A673 (cell line): ENCODE measurements around the gene RPS6KA5. TPM values are rescaled to one million over a fixed set of nuclear protein-coding genes. Genes with fewer than 3 reads are reported as not detected.

Experiments
- BruUV-seq: library from RNA; stranded (reverse); fragments of 400-500 nt; replicated peaks from 2 replicates; lab custom pipeline; 2021; lab: Mats Ljungman, UMichigan
- CTCF ChIA-PET: fragments of 300-600 bp; sonication (Branson Sonifier 250); formaldehyde crosslinking; loops from one replicate; lab custom pipeline; 2022; ENCODE audit warnings: antibody characterized with exemption; lab: Charles Lee
- POLR2A ChIA-PET: fragments of 300-600 bp; sonication (Branson Sonifier 250); formaldehyde crosslinking; loops from one replicate; lab custom pipeline; 2022; ENCODE audit warnings: antibody characterized with exemption; ENCODE audit not compliant: low non-redundant PET; lab: Charles Lee
- DNase-seq: peaks from one replicate; pipeline ENCODE4 v3.0.0-alpha.2; 2015; ENCODE audit warnings: low spot score
- H3K27ac ChIP-seq: fragments of 200-600 bp; sonication (generic); 2 replicates; pipeline ENCODE4 v1.5.1; 2016; ENCODE audit warnings: mixed run types, low read depth, mild to moderate bottlenecking, mixed read lengths, antibody characterized with exemption, low read length; ENCODE audit not compliant: poor library complexity, severe bottlenecking
- H3K27me3 ChIP-seq: fragments of 200-600 bp; sonication (generic); replicated peaks from 2 replicates; pipeline ENCODE4 v1.6.1; 2017; ENCODE audit warnings: mixed run types, low read depth, mild to moderate bottlenecking, mixed read lengths, antibody characterized with exemption, low read length; ENCODE audit not compliant: insufficient read depth, poor library complexity
- H3K36me3 ChIP-seq: fragments of 200-600 bp; sonication (generic); 2 replicates; pipeline ENCODE4 v1.6.1; 2016; ENCODE audit warnings: mixed run types, mild to moderate bottlenecking, mixed read lengths, antibody characterized with exemption, low read length; ENCODE audit not compliant: insufficient read depth, poor library complexity, severe bottlenecking
- H3K4me1 ChIP-seq: fragments of 200-600 bp; sonication (generic); 2 replicates; pipeline ENCODE4 v1.6.1; 2017; ENCODE audit warnings: mixed run types, mild to moderate bottlenecking, mixed read lengths, antibody characterized with exemption, low read length; ENCODE audit not compliant: insufficient read depth, poor library complexity, severe bottlenecking
- H3K4me3 ChIP-seq: fragments of 200-600 bp; sonication (generic); 2 replicates; pipeline ENCODE4 v1.5.1; 2016; ENCODE audit warnings: low read depth, mixed run types, mild to moderate bottlenecking, mixed read lengths, low read length; ENCODE audit not compliant: poor library complexity, severe bottlenecking
- H3K9me3 ChIP-seq: fragments of 200-600 bp; sonication (generic); 2 replicates; pipeline ENCODE4 v1.6.1; 2016; ENCODE audit warnings: mixed run types, low read depth, mild to moderate bottlenecking, mixed read lengths, antibody characterized with exemption, low read length; ENCODE audit not compliant: poor library complexity, severe bottlenecking
- CTCF ChIP-seq: fragments of 300-800, 200-600 bp; sonication (generic); conservative IDR thresholded peaks from 2 replicates; pipeline ENCODE4 v1.5.1; 2017; ENCODE audit warnings: low read depth, mild to moderate bottlenecking, antibody characterized with exemption, low read length, moderate library complexity, mixed read lengths
- EZH2 ChIP-seq: fragments of 200-600 bp; sonication (generic); IDR thresholded peaks from 2 replicates; pipeline ENCODE4 v1.6.1; 2017; ENCODE audit warnings: borderline replicate concordance, low read depth, mild to moderate bottlenecking, mixed read lengths, antibody characterized with exemption, low read length; ENCODE audit not compliant: poor library complexity, severe bottlenecking
- intact Hi-C: fragments of 100-400 bp; cut with micrococcal nuclease; formaldehyde crosslinking; loops from one replicate; pipeline ENCODE4 v1.10.0; 2022; ENCODE audit not compliant: unreplicated experiment
- total RNA-seq: library from RNA; stranded (reverse); gene quantifications from 2 replicates; pipeline ENCODE4 v1.2.3, GENCODE V29; 2021

Gene RPS6KA5
- total RNA-seq, 1 experiment from 2014 or later: 7.6 TPM

GRCh38 chr14:90976101-90976500 lies 84.3 kb downstream of the RPS6KA5 start:
- H3K9me3 ChIP-seq: no peaks in the 10 kb centered on the region
- no peaks in the 10 kb centered on the region for H3K27me3 ChIP-seq
- CTCF ChIA-PET: no interaction called here
- H3K4me3 ChIP-seq: no peak overlapping the region
- POLR2A ChIA-PET: no interaction called here
- no peak for DNase-seq
- intact Hi-C loops: no loop called here
- no peaks in the 10 kb centered on the region for H3K4me1 ChIP-seq
- TF ChIP-seq CTCF: no peak
- no peak for TF ChIP-seq EZH2
- BruUV-seq: no TSS peak
- H3K36me3 ChIP-seq: no peaks in the 10 kb centered on the region
- H3K27ac ChIP-seq: no peak overlapping the region

GRCh38 chr14:90971687-90972086 lies 88.8 kb downstream of the RPS6KA5 start:
- Histone ChIP-seq H3K4me1 (no peaks in the 10 kb centered on the region), H3K4me3 (no peak overlapping the region), H3K27ac (no peak overlapping the region), H3K9me3 (no peaks in the 10 kb centered on the region), H3K36me3 (no peaks in the 10 kb centered on the region), H3K27me3 (no peaks in the 10 kb centered on the region)
- DNase-seq: no peak
- TF ChIP-seq CTCF (no peak), EZH2 (no peak)
- ChIA-PET CTCF (no interaction called here), POLR2A (no interaction called here)
- intact Hi-C loops: no loop called here
- BruUV-seq: no TSS peak

- ChIA-PET CTCF (no interaction called here), POLR2A (no interaction called here)
- DNase-seq: no peak
- Histone ChIP-seq H3K36me3 (no peaks in the 10 kb centered on the region), H3K4me3 (no peak overlapping the region), H3K4me1 (no peaks in the 10 kb centered on the region), H3K27me3 (no peaks in the 10 kb centered on the region), H3K9me3 (no peaks in the 10 kb centered on the region), H3K27ac (no peak overlapping the region)
- no TSS peak for BruUV-seq
- intact Hi-C loops: no loop called here
- TF ChIP-seq EZH2: no peak
- no peak for TF ChIP-seq CTCF
Observed at GRCh38 chr14:90970167-90970600, 90.3 kb downstream of the RPS6KA5 start.
